WTC11 (cell line): ENCODE data around the gene ST8SIA6.

Experiments used
- ESRRA ChIP-seq: sonication (generic); formaldehyde crosslinking; IDR thresholded peaks from 2 replicates; pipeline ENCODE4 v1.8.1; 2022; ENCODE audit warnings: mild to moderate bottlenecking, missing genetic modification reagents, borderline replicate concordance
- FOXJ3 ChIP-seq: sonication (generic); formaldehyde crosslinking; IDR thresholded peaks from 2 replicates; pipeline ENCODE4 v1.9.0; 2021; ENCODE audit warnings: missing genetic modification reagents, mild to moderate bottlenecking, borderline replicate concordance
- GABPB1 ChIP-seq: sonication (generic); formaldehyde crosslinking; IDR thresholded peaks from 2 replicates; pipeline ENCODE4 v1.8.1; 2023; ENCODE audit warnings: mild to moderate bottlenecking, missing genetic modification reagents
- IRF2 ChIP-seq: sonication (generic); formaldehyde crosslinking; IDR thresholded peaks from 2 replicates; pipeline ENCODE4 v1.8.0; 2022; ENCODE audit warnings: low read depth, missing genetic modification reagents, borderline replicate concordance
- RELA ChIP-seq: sonication (generic); formaldehyde crosslinking; IDR thresholded peaks from 2 replicates; pipeline ENCODE4 v1.8.1; 2022; ENCODE audit warnings: missing genetic modification reagents, mild to moderate bottlenecking, borderline replicate concordance
- ZNF219 ChIP-seq: sonication (generic); formaldehyde crosslinking; IDR thresholded peaks from 2 replicates; pipeline ENCODE4 v1.8.0; 2023; ENCODE audit warnings: missing genetic modification reagents, mild to moderate bottlenecking, borderline replicate concordance
- TF ChIP-seq, protein P1 (sequence below): sonication (generic); formaldehyde crosslinking; conservative IDR thresholded peaks from 2 replicates; pipeline ENCODE4 v1.8.1; 2022; ENCODE audit warnings: mild to moderate bottlenecking, missing genetic modification reagents
- TF ChIP-seq, protein P2 (sequence below): sonication (generic); formaldehyde crosslinking; IDR thresholded peaks from 2 replicates; pipeline ENCODE4 v1.8.0; 2023; ENCODE audit warnings: missing genetic modification reagents
- TF ChIP-seq, protein P3 (sequence below): fragments of 200-600 bp; IDR thresholded peaks from 2 replicates; pipeline ENCODE4 v1.8.0; 2022; ENCODE audit warnings: antibody characterized with exemption

DNA sequence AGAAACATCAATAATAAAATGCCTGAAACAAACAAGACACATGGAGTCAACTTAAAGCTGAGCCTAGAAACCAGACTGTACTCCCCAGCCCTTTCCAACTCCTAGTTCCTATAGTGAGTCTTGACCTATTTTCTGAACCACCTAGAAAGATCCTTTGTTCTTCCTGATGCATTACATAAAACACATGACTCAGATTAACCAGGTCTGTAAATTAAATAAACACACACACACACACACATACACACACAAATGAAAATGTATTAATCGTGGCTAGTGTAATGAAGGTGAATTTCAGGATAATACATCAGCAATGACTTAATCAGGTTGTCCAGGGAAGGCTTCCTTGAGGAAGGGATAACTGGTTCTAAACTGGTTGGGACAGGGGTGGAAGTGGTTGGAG, 104.7 kb downstream of the ST8SIA6 start:
- TF ChIP-seq FOXJ3 (no peak), IRF2 (CRISPR knock-in tag) (no peak), ESRRA (no peak), GABPB1 (no peak), ZNF219 (no peak), RELA (no peak)
- TF ChIP-seq, protein P1, sequence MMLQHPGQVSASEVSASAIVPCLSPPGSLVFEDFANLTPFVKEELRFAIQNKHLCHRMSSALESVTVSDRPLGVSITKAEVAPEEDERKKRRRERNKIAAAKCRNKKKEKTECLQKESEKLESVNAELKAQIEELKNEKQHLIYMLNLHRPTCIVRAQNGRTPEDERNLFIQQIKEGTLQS = no peak
- TF ChIP-seq, protein P2, sequence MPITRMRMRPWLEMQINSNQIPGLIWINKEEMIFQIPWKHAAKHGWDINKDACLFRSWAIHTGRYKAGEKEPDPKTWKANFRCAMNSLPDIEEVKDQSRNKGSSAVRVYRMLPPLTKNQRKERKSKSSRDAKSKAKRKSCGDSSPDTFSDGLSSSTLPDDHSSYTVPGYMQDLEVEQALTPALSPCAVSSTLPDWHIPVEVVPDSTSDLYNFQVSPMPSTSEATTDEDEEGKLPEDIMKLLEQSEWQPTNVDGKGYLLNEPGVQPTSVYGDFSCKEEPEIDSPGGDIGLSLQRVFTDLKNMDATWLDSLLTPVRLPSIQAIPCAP (CRISPR knock-in tag) = no peak
- TF ChIP-seq, protein P3, sequence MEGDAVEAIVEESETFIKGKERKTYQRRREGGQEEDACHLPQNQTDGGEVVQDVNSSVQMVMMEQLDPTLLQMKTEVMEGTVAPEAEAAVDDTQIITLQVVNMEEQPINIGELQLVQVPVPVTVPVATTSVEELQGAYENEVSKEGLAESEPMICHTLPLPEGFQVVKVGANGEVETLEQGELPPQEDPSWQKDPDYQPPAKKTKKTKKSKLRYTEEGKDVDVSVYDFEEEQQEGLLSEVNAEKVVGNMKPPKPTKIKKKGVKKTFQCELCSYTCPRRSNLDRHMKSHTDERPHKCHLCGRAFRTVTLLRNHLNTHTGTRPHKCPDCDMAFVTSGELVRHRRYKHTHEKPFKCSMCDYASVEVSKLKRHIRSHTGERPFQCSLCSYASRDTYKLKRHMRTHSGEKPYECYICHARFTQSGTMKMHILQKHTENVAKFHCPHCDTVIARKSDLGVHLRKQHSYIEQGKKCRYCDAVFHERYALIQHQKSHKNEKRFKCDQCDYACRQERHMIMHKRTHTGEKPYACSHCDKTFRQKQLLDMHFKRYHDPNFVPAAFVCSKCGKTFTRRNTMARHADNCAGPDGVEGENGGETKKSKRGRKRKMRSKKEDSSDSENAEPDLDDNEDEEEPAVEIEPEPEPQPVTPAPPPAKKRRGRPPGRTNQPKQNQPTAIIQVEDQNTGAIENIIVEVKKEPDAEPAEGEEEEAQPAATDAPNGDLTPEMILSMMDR = no peak
